Measurements from ENCODE around the gene PDE6D. TPM values are rescaled to one million over a fixed set of nuclear protein-coding genes. Genes with fewer than 3 reads are reported as not detected.
A peak's percentile ranks its signal among the peaks of the same experiment; 100 is the strongest.

PDE6D gene
- total RNA-seq, 2 experiments from 2014 or later = 23.6 to 26.4 TPM

DNA sequence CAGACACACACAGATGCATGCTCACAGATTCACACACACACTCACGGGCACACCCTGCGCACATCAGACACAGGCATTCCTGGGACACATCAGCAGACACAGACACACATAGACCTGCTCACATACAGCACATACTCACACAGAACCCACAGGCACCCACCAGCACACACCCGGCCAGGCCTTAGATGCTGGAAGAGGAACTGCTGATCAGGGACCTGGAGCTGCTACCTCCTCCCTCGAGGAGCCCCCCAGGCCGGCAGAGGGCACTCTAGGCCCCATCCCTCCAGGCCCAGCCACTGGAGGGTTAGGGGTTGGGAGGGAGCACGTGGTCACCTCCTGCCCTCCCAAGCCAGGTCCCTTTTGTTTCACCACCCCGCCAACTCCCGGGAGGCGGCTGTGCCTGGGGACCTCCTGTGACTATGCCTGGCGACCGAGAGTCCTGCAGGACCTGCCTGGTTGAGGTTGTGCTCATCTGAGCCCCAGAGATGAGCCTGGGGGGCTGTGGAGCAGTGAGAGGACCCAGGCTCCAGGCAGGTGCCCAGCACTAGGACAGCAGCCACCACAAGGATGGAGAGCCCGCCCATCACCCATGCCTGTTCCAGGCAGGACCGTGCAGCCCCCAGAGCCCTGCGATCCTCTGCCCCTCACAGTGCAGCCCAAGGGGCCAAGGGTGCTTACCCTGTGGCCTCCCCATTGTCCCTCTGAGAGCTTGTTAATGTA is 93.8 kb downstream of the PDE6D start:
- Mint-ChIP-seq H3K4me1 (peaks cover 11% of the 10 kb centered on the region), H3K36me3 (no peaks in the 10 kb centered on the region), H3K9me3 (no peaks in the 10 kb centered on the region), H3K27ac (no peak overlapping the region), H3K4me3 (peak overlapping the region; percentile 56), H3K27me3 (peaks cover 11% of the 10 kb centered on the region)
- peak; percentile 74 for DNase-seq

DNA sequence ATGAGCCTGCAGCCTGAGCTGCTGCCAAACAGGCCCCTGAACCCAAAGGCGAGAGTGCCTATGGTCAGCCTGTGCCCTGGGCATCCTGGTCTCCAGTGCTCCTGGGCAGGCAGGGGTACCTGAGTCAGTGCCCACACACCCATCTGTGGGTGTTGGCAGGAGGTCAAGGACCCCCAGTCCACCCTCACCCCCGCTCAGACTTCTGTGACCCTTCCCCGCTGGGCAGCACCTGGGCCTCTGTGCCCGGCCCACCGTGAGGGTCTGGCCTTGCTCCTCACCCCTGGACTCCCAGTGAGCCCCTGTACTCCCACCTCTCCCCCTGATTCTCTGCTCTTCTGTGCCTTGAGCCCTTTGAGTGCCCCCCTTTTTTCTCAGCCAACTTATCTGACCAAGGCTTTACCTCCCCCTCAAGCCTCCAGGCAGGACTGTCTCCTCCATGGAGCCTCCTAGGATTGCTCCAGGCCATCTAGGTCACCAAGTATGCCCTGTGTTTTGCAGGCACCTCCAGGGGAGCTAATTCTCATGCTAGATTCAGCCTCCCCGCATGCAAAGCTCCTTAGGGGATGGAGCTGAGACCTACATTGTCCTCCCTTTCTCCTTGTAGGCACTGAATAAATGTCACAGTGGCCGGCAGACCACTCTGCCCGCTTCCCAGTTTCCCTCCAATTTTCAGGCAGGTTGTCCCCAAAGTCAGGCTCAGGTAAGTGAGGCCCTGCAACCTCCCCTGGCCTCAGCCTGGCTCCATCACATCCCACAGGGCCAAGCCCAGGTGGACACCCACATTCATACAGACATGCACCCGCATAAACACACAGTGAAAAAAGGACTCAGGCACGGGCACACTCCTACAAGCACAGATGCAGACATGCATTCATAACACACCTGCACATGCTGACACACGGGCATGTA is 94.6 kb downstream of the PDE6D start:
- peaks cover 20% of the 10 kb centered on the region for H3K27me3 Mint-ChIP-seq
- DNase-seq = no peak
- H3K36me3 Mint-ChIP-seq = no peaks in the 10 kb centered on the region
- no peak overlapping the region for H3K27ac Mint-ChIP-seq
- H3K4me3 Mint-ChIP-seq = no peak overlapping the region
- H3K9me3 Mint-ChIP-seq = no peaks in the 10 kb centered on the region
- peaks cover 11% of the 10 kb centered on the region for H3K4me1 Mint-ChIP-seq

DNA sequence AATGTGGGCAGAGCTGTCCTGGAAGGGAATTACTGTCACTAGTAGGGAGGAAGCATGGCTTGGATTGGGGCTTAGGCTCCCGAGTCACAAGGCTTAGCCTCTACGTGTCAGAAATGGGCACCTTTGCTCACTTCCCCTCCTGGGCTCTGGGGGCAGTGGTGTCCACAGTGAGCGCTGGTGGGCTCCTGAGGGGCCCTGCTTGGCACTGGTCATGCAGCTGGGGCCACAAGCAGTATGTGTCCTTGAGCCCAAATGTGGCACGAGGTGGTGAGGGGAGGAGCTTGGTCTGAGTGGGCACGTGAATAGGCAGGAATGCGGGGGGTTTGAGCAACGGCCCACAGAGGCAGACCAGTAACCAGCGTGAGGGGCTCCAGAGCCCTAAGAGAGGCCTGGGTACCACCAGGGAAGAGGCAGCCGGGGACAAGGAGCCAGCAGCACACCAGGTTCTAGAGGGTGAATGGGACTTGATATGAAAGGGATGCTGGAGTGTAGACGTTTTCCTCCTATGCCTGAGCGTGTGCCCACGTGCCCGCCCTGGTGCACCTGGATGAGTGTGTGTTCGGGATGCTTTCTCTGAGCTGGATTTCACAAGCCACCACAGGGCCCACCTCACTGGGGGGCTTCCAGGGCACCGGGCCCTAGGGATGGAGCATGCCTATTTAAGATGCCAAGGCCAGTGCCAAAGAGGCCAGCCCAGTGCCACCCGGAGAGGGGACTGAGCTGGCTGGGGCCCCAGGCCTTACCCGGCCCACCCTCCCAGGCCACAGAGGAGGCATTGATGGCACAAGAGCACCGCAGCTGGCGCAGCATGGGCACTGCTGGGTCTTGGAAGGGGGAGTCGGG is 95.5 kb downstream of the PDE6D start:
- no peak overlapping the region for H3K27ac Mint-ChIP-seq
- DNase-seq = no peak
- H3K9me3 Mint-ChIP-seq = no peaks in the 10 kb centered on the region
- peaks cover 11% of the 10 kb centered on the region for H3K4me1 Mint-ChIP-seq
- no peak overlapping the region for H3K4me3 Mint-ChIP-seq
- no peaks in the 10 kb centered on the region for H3K36me3 Mint-ChIP-seq
- peaks cover 22% of the 10 kb centered on the region for H3K27me3 Mint-ChIP-seq

DNA sequence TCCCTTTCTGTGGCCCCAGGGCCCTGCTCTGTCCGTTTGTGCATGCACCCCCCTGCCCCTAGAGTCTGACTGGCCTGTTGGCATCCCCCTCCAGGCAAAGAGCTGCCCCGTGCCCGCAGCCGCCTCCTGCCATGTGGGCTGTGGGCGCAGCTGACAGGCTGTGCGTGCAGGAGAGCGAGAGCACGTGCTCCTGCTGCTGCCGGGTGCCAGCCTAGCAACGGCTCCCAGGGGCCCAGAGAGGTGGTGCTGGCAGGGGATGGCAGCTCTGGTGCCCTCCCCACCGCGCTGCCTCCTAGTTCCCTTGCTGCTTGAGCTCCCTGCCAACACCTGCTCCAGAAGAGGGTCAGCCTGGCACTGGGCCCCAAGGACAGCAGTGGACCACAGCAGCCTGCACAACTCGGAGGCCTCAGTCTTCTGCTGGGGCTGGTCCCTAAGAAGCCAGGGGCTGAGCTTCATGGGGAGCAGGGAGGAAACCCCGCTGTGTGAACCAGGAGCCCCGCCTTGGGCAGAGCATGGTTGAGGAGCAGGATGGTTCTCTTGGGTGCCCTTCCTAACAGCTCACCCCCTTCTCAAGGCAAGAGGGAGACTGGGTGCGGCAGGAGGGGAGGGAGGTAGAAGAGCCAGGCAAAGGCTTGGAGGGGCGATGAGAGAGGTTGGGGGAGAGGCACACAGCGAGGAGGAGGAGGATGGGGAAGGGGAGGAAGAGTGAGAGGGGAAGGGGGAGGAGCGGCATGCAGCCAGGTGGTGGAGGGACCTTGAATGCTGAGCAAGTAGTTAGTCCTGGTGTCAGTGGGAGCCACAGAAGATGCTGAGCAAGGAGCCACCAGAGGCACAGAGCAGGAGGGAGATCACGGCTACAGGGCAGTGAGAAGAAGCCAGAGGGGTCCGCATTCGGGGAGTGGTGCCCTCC is 96.5 kb downstream of the PDE6D start:
- Mint-ChIP-seq H3K9me3 (no peaks in the 10 kb centered on the region), H3K27ac (no peak overlapping the region), H3K27me3 (peaks cover 29% of the 10 kb centered on the region), H3K4me3 (no peak overlapping the region), H3K4me1 (peaks cover 11% of the 10 kb centered on the region), H3K36me3 (no peaks in the 10 kb centered on the region)
- DNase-seq = peak; percentile 19

DNA sequence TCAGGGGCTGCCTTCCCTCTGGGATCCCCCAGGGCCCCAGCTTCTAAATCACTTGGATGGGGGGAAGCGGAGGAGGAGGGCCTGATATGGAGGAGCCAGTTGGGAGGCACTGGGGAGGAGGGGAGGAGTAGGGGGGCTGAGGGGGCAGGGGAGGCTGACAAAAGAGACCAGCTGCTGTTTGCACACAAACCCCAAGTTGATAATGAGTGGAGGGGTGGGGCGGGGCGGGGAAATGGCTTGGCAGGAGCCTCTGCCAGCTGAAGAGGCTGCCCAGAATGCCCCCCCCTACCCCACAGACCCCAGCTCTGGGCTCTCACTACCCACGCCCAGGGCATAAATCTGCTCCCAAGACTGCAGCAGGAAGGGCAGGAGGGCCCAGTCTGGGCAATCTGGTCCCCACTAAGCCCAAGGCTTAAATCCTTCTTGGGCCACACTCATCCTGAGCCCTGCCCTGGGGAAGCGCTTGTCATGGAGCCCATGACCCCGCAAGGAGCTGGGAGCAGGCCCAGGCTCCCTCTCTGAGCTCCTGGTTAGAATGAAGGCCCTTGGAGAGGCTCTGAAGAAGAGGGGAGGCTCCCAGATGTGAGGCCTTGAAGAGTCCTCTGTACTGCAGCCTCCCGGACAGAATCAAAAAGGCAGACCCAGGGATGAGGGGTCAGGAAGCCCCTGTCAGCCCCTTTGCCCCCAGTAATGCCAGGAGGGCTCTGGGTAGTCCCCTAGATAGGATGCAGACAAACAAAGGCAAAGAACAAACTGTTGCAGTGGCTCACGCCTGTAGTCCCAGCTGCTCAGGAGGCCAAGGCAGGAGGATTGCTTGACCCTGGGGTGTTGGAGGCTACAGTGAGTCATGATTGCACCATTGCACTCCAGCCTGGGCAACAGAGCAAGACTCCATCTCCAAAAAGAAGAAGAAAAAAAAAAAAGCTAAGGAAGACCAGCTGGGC is 97.5 kb downstream of the PDE6D start:
- H3K27ac Mint-ChIP-seq = no peak overlapping the region
- peaks cover 29% of the 10 kb centered on the region for H3K27me3 Mint-ChIP-seq
- peaks cover 11% of the 10 kb centered on the region for H3K4me1 Mint-ChIP-seq
- no peaks in the 10 kb centered on the region for H3K9me3 Mint-ChIP-seq
- no peak overlapping the region for H3K4me3 Mint-ChIP-seq
- H3K36me3 Mint-ChIP-seq = no peaks in the 10 kb centered on the region
- DNase-seq = no peak

DNA sequence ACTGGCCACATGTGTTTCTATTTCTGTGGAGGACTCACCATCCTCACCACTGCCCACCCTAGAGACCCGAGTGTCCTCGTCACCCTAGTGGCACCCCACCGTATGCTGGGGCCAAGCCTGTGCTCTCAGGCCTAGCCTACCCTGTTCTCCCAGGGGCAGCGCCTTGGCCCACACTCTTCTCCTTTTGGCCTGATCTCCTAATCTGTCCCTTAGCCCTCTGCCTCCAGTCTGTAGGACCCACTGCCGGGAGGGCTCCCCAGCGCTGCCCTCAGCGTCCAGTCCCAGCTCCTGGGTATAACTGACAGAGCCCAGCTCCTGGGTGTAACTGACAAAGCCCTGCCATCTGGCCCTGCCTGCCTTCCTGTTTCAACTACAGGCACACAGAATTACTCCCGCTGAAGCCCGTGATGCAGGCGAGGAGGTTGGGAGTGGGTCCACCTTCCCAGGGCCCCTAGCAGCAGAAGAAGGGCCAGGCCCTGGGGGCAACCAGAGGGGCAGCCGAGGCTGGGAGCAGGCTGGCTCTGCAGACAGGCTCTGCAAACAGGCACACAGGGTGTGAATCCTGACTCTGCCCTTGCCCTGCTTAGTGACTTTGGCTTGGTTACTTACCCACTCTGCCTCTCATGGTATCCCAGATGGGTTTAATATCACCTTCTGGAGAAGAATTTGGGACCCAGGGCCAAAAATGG is 98.3 kb downstream of the PDE6D start:
- Mint-ChIP-seq H3K27ac (no peak overlapping the region), H3K27me3 (peaks cover 31% of the 10 kb centered on the region), H3K36me3 (no peaks in the 10 kb centered on the region), H3K4me1 (peaks cover 12% of the 10 kb centered on the region), H3K4me3 (no peak overlapping the region), H3K9me3 (no peaks in the 10 kb centered on the region)
- DNase-seq = no peak

Other genes starting within 250 kb of the PDE6D start
- gene TEX44, start 188.4 kb downstream of the PDE6D start, total RNA-seq = not detected
- gene PTMA, start 72.8 kb downstream of the PDE6D start, total RNA-seq = 1,000 to 10,000 TPM; 2,595 to 2,627 TPM
- gene COPS7B, start 5.2 kb upstream of the PDE6D start, total RNA-seq = 10 to 100 TPM; 50.2 to 55.2 TPM
- gene NPPC, start 145.1 kb upstream of the PDE6D start, total RNA-seq = 1 to 10 TPM in 1 of 2 experiments, under 1 TPM in 1; 0.48 to 1.1 TPM
- gene DIS3L2, start 180.4 kb upstream of the PDE6D start, total RNA-seq = 10 to 100 TPM; 25.7 to 30.9 TPM

Measured in activated naive CD8-positive, alpha-beta T cell treated with anti-CD3 and anti-CD28 coated beads for 36 hours (primary cell).